Neural cell (in vitro differentiated cells): ENCODE data around the gene GREM1.

Experiments used
- EP300 ChIP-seq: fragments of 450-650 bp; conservative IDR thresholded peaks from 2 replicates; pipeline ENCODE4 v1.6.1; 2014; ENCODE audit warnings: antibody characterized with exemption, mild to moderate bottlenecking, moderate library complexity; ENCODE audit not compliant: poor library complexity, severe bottlenecking
- EZH2 ChIP-seq: fragments of 200-600, 300-800 bp; shearing (Covaris generic), sonication (generic); IDR thresholded peaks from 2 replicates; pipeline ENCODE4 v1.6.1; 2014; ENCODE audit warnings: antibody characterized with exemption, low read length, borderline replicate concordance, mild to moderate bottlenecking; ENCODE audit not compliant: insufficient read depth, poor library complexity, severe bottlenecking
- POLR2AphosphoS5 ChIP-seq: IDR thresholded peaks from 2 replicates; pipeline ENCODE4 v1.6.1; 2012
- RAD21 ChIP-seq: fragments of 450-650 bp; conservative IDR thresholded peaks from 2 replicates; pipeline ENCODE4 v1.6.1; 2014; ENCODE audit warnings: antibody characterized with exemption, mild to moderate bottlenecking, moderate library complexity
- SMC3 ChIP-seq: fragments of 450-650 bp; conservative IDR thresholded peaks from 2 replicates; pipeline ENCODE4 v1.6.1; 2014; ENCODE audit warnings: antibody characterized with exemption, mild to moderate bottlenecking, moderate library complexity; ENCODE audit not compliant: poor library complexity
- TAF1 ChIP-seq: IDR thresholded peaks from 2 replicates; pipeline ENCODE4 v1.6.1; 2012; ENCODE audit warnings: low read depth
- TF ChIP-seq, protein P1 (sequence below): fragments of 450-650 bp; IDR thresholded peaks from 2 replicates; pipeline ENCODE4 v1.5.1; 2014; ENCODE audit warnings: antibody characterized with exemption, mild to moderate bottlenecking, moderate library complexity; ENCODE audit not compliant: poor library complexity, severe bottlenecking
- TF ChIP-seq, protein P2 (sequence below): IDR thresholded peaks from 2 replicates; pipeline ENCODE4 v1.6.1; 2012; ENCODE audit warnings: borderline replicate concordance

DNA sequence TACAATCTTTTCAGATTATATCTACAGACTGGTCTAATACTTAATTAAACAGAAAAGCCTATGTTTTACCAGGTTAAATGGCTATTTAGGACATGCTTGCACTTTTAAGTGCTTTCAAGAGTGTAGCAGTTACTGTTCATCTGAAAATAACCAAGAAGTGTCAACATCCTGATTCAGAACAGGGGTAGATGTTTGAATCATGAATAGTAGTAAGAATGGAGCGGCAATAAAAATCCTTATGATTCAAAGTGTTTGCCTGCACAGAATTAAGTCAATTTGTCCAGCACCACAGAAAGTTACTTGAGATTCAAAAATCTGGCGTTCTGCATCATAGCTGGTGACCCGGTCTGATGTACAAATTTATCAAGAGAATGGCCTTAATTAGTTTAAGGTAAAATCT, 48.3 kb downstream of the GREM1 start:
- TF ChIP-seq EZH2 = no peak
- no peak for TF ChIP-seq EP300
- TF ChIP-seq POLR2AphosphoS5 = no peak
- TF ChIP-seq, protein P1, sequence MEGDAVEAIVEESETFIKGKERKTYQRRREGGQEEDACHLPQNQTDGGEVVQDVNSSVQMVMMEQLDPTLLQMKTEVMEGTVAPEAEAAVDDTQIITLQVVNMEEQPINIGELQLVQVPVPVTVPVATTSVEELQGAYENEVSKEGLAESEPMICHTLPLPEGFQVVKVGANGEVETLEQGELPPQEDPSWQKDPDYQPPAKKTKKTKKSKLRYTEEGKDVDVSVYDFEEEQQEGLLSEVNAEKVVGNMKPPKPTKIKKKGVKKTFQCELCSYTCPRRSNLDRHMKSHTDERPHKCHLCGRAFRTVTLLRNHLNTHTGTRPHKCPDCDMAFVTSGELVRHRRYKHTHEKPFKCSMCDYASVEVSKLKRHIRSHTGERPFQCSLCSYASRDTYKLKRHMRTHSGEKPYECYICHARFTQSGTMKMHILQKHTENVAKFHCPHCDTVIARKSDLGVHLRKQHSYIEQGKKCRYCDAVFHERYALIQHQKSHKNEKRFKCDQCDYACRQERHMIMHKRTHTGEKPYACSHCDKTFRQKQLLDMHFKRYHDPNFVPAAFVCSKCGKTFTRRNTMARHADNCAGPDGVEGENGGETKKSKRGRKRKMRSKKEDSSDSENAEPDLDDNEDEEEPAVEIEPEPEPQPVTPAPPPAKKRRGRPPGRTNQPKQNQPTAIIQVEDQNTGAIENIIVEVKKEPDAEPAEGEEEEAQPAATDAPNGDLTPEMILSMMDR = no peak
- no peak for TF ChIP-seq TAF1
- no peak for TF ChIP-seq RAD21
- TF ChIP-seq, protein P2, sequence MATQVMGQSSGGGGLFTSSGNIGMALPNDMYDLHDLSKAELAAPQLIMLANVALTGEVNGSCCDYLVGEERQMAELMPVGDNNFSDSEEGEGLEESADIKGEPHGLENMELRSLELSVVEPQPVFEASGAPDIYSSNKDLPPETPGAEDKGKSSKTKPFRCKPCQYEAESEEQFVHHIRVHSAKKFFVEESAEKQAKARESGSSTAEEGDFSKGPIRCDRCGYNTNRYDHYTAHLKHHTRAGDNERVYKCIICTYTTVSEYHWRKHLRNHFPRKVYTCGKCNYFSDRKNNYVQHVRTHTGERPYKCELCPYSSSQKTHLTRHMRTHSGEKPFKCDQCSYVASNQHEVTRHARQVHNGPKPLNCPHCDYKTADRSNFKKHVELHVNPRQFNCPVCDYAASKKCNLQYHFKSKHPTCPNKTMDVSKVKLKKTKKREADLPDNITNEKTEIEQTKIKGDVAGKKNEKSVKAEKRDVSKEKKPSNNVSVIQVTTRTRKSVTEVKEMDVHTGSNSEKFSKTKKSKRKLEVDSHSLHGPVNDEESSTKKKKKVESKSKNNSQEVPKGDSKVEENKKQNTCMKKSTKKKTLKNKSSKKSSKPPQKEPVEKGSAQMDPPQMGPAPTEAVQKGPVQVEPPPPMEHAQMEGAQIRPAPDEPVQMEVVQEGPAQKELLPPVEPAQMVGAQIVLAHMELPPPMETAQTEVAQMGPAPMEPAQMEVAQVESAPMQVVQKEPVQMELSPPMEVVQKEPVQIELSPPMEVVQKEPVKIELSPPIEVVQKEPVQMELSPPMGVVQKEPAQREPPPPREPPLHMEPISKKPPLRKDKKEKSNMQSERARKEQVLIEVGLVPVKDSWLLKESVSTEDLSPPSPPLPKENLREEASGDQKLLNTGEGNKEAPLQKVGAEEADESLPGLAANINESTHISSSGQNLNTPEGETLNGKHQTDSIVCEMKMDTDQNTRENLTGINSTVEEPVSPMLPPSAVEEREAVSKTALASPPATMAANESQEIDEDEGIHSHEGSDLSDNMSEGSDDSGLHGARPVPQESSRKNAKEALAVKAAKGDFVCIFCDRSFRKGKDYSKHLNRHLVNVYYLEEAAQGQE = no peak
- no peak for TF ChIP-seq SMC3
